GM19035 (cell line): Measurements from ENCODE around the gene RPL22L1.
A peak's percentile ranks its signal among the peaks of the same experiment; 100 is the strongest.
"Not testable (repeated sequence)": the region's sequence is repeated elsewhere in the genome, so short reads cannot be mapped to it uniquely, and the experiment has no call there.

ENCODE experiments used
- ATAC-seq: cut with Tn5 transposase; IDR thresholded peaks from one replicate; pipeline ENCODE4 v1.9.1; 2021; ENCODE audit not compliant: unreplicated experiment

Gene RPL22L1

DNA sequence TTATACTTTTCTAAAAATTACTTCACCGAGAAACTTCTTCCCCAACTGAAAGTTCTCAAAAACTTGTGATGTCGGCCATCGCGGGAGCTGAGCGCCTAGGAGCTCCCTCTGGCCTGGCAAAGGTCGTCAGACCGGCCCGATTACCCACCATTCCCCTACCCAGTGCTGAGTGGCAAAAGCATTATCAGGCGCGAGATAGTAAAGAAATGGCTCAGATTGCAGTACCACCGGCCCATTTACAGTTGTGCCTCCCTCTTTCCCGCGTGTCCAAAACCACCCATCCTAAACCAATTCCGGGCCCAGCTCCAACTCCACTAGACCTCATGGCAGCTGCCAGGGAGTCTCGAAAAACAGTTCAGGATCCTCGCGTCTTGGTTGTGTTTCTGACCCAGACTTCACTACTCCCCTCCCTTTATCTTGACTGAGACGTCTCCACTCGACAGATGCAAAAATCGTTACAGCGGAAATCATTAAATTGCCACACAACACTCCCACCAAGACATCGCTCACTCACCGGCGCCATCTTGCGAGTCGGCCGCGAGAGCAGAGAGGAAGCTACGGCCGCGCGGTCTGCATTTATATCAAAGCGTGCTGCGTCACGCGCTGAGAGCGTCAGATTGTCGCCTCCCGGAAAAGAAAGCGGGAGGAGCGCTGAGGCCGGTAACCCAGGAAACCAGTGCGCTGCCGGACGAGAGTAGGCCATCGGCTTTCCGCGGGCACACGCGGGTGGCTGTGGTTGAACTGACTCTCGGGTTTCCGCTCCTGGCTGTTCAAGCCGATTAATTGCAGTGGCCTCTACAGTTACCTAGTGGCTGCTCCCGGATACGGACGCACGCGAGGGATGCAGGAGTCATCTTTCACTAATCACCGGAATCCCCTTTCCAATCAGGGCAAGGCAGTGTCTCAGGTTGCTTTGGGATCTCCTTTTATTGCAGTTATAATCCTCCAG, at the start of gene RPL22L1:
Gene RPL22L1 (minus strand): TSS at position 551 of the 949 bp plus-strand sequence. CDS start 28 bp downstream, at position 523.
- peak; percentile 98 for ATAC-seq

DNA sequence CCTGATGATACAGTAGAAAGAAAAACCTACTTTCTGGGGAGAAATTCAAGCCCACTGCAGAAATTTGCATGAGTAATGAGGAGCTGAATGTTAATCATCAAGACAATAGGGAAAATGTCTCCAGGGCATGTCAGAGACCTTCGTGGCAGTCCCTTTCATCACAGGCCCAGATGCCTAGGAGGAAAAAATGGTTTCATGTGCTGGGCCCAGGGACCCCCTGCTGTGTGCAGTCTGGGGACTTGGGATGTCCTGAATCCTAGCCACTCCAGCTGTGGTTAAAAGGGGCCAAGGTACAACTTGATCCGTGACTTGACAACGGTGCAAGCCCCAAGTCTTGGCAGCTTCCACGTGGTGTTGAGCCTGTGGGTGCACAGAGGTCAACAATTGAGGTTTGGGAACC, 48.7 kb upstream of the RPL22L1 start:
- no peak for ATAC-seq

DNA sequence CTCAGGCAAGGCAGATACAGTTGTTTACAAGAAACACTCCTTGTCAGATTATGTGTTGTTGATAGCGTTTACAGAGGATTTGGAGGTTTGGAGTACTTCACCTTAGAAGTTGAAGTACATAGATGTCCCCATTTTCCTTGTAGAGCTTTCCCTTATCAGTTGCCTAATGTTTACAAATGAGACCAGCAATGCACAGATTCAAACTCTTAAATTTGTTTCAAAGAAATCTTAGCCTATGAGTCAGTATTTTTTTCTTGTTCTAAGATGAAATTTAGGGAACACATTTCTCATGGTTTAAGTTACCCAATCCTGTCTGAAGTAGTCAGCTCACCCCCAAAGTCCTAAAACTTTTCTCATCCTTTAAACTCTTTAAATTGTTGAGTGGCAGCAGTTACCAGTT, 44.7 kb upstream of the RPL22L1 start:
- no peak for ATAC-seq

DNA sequence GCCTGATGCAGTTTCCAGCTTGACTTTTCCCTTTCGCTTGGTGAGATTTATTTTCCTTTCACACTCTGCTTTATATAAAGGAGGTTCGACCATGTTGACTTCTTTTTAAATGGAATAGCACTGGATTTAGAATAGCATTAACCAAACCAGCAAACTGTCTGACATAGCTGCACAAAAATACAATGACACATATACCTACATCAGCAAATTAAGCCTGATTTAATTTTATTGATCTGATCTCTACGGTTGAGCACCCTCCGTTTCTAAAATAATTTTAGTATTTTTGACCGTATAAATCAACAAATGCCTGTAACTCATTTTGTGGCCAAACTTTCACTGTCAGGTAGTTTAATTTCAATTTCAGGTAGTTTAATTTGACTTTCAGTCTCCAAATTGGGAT, 44.2 kb upstream of the RPL22L1 start:
- no peak for ATAC-seq

DNA sequence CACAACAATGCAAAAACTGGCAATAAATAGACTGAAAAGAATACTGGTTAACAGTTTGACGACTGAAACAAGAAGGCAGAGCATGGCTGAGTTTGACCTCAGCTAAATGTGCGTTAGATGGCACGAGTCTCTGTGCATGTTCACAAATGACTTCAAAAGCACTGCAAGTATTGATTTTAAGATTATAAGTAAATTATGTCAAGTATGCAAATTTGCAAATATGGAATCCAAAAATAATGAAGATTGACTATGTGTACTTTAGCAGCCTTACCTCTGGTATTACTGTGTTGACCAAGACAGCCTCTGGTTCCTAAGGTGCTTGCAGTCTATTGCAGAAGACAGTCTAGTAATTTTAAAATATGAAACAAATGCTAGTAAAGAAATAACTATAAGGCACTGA, 41.1 kb upstream of the RPL22L1 start:
- no peak for ATAC-seq

DNA sequence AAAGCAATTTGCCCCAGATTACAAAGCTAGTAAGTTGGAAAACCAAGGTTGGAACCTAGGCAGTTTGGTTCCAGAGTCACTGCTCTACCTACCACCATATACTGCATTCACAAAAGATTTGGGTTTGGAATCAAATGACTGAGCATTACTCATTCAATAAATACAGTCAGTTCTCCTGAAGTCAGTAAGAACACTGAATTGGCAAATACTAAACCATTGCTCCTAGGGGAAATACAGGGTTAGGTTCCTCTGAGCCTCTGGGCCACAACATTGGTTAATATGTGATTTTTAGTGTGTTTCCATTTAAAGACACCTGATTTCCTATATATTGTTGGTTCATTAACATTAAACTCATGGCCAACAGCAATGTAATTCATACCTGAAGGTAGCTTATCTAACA, 40.5 kb upstream of the RPL22L1 start:
- ATAC-seq = no peak

DNA sequence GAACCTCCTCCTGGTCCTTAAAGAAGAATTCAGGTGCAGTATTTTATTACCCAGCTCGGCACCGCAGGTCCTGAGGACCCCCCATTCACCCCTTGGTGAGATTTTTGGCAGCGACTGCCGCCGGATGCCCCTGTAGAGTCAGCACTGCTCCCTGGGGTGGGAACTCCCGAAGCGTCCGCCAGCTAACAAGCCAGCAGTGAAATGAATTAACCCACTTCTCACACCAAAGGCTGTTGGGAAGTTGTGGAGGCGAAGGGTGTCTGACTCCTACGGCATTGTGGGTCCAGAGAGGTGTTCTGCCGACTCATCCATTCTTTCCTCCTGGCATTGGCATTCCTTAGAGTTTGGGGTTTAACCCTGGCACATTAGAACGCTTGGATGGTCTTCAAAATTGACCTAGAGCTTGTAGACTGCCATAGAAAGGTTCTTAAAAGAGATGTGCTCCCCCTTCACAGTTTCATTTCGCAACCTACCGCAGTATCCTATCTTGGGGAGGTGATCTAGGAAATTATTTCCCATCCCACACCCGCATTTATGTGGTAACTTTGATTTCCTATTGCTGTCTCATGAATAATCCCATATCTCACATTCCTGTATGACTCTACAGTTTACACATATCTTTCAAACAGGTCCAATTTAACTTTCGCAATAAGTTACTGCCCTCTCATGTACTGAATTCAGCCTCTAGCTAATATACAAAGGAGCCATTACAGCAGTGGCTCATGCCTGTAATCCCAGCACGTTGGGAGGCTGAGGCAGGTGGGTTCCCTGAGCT, 39.3 kb upstream of the RPL22L1 start:
- ATAC-seq = no peak

DNA sequence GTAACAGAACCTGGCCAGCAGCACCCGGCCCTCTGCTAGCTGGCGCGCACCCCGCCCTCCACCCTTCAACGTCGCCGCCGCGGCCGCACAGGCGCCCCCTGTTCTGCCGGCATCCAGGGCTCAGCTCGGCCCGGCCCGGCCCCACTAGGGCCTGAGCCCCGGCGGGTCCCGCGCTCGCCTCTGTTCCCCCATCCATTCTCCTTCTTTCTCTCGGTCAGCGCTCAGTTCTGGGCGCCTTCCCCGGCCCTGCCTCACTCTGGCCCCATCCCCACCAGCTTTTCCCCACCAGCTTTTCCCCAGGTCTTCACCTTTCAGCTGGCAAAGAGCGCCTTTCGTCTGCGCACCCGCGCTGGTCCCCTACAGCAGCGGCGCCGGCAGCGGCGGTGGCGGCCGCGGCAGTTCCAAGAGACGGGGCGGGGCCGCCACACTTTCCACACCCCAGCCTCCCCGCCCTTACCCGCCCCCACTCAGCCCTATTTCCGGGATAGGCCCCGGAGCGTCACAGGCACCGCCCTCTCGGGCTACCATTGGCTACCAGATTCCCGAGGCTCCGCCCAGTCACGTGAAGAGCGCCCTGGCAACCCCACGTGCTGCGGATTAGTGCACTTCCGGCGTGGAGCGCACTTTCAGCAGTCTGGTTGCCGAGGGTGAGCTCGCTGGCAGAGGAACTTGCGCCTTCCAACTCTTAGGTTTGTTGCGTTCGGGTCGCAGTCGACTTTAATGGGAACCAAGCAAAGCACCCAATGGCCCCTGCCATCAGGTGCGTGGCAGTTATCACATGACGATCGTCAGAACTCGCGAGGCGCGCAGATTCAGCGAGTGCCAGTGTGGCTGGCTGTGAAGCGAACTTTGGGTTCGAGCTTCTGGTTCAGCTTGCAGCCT, 38.5 kb upstream of the RPL22L1 start, which contains the start of gene EIF5A2:
Gene EIF5A2 (minus strand): TSS at position 403 of the 882 bp plus-strand sequence. CDS start 831 bp downstream, outside the sequence.
- ATAC-seq = peak; percentile 88

DNA sequence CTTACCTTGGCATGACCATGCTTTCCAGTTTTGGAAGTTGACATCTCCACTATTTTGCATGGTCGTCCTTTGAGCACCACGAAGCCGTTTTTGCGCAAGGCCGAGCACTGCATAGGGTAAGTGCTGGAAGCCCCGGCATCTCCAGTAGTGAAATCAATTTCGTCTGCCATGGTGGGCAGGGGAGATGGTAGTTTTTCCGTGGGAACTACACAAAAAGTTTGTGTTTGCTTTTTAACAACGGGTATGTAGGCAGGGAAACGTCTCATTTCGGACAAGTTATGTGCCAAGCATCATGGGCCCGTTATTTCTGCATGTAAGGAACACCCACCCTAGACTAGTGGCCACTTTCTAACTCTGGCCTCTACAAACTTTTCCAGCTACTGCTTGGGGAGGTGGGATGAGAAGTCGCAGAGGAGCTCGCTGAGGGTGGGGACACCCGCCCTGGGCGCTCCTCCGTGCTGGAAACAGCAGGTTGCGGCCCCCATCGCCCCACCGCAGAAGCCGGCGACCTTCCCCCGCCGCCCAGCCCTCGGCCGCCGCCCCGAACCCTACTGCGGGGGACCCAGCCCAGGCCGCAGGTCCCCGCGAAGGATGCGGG, 37.7 kb upstream of the RPL22L1 start:
- peak; percentile 26 for ATAC-seq

DNA sequence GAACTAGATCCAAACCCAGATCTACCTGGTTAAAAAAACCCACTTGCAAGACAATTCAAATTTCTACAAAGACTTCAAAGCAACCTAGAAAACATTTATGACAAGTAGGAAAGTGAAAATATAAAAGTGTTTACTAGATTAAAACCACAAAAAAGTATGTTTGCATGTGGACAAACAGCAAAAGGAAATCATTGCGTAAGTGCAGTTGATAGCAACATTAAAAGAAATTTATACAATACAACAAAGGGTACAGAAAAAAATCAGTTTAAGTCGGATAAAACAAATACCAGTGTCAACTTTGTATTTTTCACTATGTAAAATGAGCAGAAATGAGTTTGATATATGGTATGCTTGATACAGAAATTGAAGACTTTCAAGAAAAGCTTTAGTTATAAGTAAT, 35.9 kb upstream of the RPL22L1 start:
- no peak for ATAC-seq

DNA sequence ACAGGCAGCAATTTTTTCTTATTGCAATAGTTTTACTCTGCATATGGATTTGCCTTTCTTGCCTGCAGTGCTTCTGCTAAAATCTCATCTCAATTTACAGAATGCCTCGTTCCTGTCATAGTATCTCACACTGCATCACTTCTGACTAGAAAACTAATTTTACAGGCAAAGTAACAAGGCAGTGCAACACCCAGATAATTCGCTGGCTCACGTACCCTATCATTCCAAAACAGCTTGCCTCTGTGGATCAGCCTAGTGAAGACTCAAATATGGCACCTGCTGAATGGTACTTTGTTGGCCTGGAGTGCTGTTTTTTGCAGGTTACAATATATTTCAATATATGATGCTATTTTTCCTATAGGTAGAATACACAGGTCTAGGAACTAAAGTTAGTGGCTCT, 33.1 kb upstream of the RPL22L1 start:
- ATAC-seq = no peak

DNA sequence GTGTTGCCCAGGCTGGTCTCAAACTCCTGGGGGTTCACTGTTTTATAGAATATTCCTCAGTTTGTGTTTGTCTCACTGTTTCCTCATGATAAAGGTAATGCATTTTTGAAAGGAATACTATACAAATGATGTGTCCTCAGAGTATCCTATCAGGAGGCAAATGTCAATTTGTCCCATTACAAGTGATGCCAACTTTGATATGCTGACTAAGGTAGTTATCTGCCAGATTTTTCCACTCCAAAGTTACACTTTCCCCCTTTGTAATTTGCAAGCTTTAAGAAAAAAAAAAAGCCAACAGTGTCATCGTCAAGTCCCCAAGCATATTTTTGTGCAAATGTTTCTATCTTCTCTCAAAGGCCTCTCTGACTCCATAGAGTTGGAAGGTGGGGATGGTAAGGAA, 29.5 kb upstream of the RPL22L1 start:
- ATAC-seq = no peak

DNA sequence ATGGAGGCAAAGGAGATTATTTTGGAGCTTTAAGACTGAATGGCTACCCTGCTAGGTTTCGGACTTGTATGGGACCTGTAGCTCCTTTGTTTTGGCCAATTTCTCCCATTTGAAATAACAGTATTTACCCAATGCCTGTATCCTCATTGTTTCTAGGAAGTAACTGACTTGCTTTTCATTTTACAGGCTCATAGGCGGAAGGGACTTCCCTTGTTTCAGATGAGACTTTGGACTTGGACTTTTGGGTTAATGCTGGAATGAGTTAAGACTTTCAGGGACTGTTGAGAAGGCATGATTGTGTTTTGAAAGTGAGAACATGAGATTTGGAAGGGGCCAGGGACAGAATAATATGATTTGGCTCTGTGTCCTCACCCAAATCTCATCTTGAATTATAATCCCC, 28.0 kb upstream of the RPL22L1 start:
- ATAC-seq = no peak

DNA sequence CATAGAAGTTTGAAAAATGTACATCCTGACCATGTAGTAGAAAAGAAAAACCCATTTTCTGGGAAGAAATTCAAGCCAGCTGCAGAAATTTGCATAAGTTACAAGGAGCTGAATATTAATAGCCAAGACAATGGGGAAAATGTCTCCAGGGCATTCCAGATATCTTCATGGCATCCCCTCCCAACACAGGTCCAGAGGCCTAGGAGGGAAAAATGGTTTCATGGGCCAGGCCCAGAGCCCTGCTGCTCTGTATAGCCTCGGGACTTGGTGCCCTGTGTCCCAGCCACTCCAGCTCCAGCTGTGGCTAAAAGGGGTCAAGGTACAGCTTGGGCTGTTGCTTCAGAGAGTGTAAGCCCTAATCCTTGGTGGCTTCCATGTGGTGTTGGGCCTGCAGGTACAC, 27.2 kb upstream of the RPL22L1 start:
- ATAC-seq = not testable (repeated sequence)

DNA sequence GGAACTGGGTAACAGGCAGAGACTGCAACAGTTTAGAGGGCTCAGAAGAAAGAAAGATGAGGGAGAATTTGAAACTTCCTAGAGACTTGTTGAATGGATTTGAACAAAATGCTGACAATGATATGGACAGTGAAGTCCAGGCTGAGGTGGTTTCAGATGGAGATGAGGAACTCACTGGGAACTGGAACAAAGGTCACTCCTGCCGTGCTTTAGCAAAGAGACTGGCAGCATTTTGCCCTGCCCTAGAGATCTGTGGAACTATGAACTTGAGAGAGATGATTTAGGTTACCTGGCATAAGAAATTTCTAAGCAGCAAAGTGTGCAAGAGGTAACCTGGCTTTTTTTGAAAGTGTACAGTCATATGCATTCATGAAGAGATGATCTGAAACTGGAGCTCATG, 26.8 kb upstream of the RPL22L1 start:
- ATAC-seq = no peak

DNA sequence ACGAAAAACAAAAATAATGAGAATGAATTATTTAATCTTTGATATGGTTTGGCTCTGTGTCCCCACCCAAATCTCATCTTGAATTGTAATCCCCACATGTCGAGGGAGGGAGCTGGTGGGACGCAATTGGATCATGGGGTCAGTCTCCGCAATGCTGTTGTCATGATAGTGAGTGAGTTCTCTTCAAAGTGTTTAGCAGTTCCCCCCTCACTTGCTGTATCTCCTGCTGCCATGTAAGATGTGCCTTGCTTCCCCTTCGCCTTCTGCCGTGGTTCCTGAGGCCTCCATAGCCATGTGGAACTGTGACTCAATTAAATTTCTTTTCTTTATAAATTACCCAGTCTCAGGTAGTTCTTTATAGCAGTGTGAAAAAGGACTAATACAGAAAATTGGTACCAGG, 26.3 kb upstream of the RPL22L1 start:
- ATAC-seq = not testable (repeated sequence)

DNA sequence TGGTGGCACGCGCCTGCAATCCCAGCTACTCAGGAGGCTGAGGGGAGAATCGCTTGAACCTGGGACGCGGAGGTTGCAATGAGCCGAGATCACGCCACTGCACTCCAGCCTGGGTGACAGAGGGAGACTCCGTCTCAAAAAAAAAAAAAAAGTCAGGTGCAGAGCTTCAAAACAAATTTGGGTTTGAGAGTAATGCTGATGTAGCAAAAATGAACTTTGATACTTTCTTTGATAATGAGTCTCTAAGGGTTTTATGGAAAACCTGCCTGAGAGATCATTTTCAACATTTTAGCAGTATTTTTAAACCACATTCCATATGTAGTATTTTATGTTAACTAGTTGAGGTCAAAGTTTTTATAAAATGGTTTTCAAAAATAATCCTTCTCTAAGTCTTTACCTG, 23.9 kb upstream of the RPL22L1 start:
- no peak for ATAC-seq

DNA sequence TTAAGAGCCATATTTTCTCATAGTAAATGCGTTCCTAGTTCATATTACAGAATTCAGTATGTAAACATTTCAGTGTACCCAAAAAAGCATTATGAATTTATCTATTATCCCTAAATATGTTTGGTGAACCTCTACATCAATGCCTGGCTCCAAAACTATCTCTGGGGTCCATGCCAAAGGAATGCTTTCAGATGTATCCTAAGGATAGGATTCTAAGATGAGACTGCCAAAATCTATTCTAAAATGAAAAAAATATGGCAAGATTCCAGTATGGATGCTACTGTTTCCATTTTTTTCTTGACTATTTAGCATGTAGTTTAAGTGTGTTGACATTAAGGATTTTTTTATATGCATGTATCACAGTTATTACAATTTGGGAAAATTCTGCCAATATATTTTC, 19.6 kb upstream of the RPL22L1 start:
- no peak for ATAC-seq

DNA sequence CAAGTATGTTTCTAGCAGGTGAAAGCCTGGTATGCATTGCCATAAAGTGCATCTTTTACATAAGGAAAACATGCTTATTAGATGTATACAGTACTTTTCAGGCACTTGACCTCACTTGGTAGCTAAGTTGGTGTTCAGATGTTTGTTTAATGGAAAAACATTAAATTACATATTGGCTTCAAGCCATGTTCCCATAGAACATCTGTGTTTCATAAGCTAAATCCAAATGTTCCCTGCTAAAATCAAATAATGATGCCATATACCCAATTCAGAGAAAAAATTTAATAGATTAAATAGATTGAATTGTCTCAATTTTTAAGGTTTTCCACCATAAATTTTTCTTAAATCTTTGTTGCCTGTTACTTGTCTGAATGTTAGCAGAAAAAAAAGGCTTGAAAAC, 19.1 kb upstream of the RPL22L1 start:
- ATAC-seq = no peak

DNA sequence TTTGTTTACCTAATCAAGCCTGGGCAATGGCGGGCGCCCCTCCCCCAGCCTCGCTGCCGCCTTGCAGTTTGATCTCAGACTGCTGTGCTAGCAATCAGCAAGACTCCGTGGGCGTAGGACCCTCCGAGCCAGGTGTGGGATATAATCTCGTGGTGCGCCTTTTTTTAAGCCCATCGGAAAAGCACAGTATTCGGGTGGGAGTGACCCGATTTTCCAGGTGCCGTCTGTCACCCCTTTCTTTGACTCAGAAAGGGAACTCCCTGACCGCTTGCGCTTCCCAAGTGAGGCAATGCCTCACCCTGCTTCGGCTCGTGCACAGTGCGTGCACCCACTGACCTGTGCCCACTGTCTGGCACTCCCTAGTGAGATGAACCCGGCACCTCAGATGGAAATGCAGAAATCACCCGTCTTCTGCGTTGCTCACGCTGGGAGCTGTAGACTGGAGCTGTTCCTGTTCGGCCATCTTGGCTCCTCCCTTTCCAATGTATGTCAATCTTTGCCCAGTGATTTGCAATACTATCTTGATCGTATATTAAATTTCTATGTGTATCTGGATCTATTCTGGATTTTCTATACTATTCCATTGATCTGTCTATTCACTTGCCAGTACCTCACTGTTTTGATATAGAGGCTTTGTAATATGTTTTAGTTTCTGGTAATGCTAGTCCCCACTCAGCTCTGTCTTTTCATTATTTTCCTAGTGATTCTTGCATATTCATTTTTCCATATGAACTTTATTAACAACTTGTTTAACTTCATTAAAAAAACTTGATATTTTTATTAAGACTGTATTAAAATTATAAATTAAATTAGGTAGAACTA, 14.3 kb upstream of the RPL22L1 start:
- not testable (repeated sequence) for ATAC-seq
